ENCODE data around the gene VAMP2.

VAMP2 gene, protein sequence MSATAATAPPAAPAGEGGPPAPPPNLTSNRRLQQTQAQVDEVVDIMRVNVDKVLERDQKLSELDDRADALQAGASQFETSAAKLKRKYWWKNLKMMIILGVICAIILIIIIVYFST

GRCh38 chr17:8162233-8162996, at the start of gene VAMP2:
VAMP2 (minus strand) TSS chr17:8162948; CDS start chr17:8162879, 69 bp downstream.
- peak; percentile 79 for DNase-seq

GRCh38 chr17:8210761-8211458, 48.2 kb upstream of the VAMP2 start:
- no peak for DNase-seq

DNA sequence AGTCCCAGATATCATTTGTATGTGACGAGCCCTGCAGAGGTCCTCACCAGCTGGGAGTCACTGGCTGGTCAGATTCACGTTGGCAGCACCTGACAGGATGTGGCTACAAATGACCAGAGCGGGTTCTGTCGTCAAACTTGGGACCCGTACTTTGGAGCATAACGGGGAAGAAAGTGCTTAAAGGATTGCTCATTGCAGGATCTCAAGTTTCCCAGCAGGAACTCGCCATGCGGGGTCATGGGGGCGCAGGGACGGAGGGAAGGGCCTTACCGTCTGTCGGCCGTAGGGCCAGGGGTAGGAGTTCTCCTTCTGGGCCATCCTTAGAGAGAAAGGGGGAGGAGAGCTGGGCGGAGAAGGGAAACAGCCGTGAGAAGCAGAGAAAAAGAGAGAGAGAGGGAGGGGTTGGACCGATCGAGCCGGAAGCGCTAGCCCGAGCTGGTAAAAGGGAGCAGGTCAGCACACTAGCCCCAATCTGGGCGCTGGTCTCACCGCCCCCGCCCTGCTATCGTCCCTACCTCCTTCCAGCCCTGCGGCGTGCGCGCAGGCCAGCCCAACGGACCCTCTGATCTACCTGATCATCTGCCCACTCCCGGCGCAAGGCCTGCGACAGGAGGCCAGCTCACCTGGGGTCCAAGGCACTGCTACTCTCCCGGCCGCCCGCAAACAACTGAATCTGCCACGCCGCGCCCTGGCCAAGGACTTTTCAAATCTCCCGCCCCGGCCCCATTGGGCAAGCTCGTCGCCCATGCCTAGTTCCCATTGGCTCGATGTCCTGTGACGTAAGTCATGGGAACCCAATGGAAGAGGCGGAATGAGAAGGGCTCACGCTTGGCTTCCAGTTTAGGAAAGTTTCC, 47.4 kb upstream of the VAMP2 start, which contains the start of gene AURKB:
TSS of gene AURKB (minus strand) at position 669 of the 854 bp plus-strand sequence. CDS start at position 318, 351 bp downstream.
- DNase-seq = peak; percentile 83

DNA sequence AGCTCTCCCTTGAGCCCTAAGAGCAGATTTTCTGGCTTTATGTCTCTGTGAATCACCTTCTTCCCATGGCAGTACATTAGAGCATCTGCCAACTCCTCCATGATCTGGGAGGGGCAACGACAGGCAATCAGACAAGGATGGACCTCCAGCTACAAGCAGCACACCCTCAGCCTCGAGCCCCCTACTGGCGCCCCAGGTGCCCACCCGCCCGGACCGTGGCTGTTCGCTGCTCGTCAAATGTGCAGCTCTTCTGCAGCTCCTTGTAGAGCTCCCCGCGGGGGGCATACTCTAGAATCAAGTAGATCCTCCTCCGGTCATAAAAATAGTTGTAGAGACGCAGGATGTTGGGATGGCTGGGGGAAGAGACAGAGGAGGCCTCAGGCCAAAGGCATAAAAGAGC, 43.8 kb upstream of the VAMP2 start:
- DNase-seq = no peak

GRCh38 chr17:8204761-8205555, 42.2 kb upstream of the VAMP2 start:
- no peak for DNase-seq

DNA sequence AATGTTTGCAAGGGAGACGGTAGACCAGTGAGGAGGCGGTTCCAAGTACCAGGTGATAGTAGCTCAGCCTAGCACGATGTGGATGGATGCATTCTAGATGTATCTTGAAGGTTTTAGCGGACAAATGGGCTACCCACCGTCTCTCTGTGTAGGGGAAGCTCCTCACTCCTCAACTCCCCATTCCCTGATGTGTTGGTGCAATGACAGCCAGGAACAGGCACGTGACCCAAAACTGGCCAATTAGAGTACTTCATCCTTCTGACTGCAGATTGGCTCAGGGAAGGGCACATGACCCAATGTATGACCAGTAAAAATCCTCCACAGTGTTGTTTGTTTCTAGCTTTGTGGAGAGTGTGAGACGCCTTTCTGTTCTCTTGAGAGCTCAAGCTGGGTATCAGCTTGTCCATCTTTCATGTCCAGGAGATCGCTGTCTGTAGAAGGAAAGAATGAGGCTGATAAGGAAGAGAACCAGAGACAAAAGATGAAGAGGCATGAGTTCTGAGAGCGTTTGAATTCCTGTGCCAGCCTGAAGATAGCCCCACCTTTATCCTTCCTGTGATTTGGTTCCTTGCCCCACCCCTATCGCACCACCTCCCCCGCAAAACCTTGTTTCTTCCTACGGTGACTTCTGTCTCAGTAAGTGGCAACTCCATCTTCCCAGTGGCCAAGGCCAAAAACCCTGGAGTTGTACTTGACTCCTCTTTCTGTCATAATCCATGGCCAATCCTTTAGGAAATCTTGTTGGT, 29.5 kb upstream of the VAMP2 start:
- no peak for DNase-seq

GRCh38 chr17:8190506-8190905, 27.8 kb upstream of the VAMP2 start:
- no peak for DNase-seq

- peak; percentile 91 for DNase-seq
Observed at GRCh38 chr17:8189711-8190477, 27.1 kb upstream of the VAMP2 start, which contains the start of gene BORCS6. BORCS6 (minus strand) TSS chr17:8190180; CDS start chr17:8190140, 40 bp downstream.

DNA sequence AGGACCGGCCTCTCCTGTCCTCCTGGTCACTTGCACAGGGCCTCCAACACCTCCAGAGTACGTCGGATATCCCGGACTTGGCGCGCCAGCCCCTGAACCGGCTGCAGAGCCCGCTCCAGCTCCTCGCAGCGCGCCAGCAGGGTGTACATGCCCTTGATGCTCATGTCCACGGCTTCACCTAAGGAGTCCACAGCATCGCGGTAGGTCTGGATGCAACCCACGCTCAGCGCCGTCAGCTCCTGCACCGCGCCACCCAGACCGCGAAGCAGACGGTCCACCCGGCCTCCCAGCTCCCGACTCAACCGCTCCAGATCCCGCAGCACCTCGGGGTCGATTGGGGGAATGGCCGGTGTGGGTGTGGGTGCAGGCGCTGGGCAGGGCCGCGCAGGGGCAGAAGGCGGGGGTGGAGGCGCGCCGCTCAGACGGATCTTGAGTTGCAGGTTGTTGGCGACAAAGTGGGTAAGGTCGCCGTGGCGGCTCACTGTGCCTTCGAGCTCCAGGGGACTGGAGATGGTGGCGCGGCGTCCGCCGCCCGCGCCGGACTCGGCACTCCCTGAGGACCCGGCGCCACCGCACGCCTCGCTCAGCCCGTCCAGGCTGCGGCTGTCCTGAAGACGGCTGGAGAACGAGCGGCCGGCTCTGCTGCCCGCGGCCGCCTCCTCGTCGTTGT, 26.4 kb upstream of the VAMP2 start:
- DNase-seq = no peak

GRCh38 chr17:8188263-8188839, 25.6 kb upstream of the VAMP2 start:
- DNase-seq = no peak

GRCh38 chr17:8187517-8188262, 24.9 kb upstream of the VAMP2 start:
- peak; percentile 89 for DNase-seq

DNA sequence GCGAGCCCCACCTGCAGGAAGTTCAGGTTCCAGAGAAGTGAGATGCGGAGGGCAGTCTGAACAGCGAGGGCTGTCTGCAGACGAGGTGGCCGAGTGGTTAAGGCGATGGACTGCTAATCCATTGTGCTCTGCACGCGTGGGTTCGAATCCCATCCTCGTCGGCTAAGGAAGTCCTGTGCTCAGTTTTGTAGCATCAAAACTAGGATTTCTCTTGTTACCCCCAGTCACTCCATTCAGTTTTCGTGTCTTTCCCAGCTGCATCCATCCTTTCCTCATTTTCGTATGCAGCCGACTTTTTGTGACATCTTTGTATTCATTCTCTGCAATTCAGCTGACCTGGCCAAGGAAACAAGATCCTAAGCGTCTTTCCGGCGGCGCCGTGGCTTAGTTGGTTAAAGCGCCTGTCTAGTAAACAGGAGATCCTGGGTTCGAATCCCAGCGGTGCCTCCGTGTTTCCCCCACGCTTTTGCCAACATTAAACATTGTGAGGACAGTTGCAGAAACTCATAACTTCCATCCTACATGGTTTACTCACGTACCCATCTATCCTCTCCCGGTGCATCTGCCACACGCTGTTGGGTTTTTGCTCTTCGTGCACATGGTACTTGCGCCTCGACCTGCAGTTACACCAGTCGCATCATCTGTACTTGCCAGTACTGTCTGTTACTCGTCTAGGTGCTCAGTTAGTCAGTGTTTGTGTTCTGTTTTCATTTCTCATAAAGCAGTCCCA, 24.2 kb upstream of the VAMP2 start:
- DNase-seq = peak; percentile 88

DNA sequence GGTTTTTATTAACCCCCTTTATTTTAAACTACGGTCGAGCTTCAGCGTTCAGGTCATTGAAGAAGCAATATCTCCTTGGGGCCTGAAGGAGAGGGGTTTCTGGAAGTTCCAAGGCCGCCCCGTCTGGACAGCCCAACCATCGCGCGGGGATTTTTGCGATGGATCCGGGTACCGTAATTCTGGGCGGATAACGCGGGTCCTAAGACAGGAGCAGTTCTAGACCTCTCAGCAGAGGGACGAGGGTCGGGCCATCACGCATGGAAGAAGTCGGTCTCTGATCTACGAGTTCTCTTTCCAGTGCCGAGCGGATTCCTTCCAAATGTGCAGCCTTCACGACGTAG, 23.7 kb upstream of the VAMP2 start:
- no peak for DNase-seq

DNA sequence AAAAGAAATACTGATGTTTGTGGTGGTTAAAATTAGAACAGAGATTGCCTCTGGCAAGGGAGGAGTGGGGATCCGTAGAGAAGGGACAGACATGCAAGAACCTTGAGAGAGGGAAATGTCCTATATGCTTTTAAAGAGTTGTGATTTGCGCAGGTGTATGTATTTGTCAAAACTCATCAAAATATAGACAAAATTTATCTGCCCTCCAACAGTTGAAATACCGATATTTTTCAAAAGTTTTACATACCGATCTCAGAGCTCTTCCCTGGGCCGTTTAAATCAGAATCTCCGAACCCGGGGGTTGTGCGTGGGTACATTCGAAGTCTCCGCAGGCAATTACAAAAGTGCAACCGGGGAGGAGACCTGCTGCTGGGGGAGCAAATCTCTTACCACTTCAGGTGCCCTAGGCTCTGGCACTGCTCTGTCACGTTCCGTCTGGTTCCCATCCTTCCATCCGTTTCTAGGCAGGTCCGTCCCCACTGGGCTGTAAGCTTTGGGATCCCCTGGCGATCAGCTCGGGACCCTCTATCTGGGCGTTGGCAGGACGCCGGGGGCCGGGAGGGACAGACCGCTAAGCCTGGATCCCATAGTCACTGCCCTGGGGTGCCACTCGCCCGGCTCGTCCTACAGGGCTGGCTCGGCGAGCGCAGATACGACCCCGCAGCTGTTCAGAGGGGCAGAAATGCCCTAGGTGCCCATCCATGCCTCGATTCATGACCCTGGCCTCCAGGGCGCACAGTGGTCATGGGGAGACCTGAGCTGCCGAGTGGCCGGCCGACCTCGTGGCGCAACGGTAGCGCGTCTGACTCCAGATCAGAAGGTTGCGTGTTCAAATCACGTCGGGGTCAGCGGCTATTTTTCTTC, 23.1 kb upstream of the VAMP2 start:
- DNase-seq = peak; percentile 90

DNA sequence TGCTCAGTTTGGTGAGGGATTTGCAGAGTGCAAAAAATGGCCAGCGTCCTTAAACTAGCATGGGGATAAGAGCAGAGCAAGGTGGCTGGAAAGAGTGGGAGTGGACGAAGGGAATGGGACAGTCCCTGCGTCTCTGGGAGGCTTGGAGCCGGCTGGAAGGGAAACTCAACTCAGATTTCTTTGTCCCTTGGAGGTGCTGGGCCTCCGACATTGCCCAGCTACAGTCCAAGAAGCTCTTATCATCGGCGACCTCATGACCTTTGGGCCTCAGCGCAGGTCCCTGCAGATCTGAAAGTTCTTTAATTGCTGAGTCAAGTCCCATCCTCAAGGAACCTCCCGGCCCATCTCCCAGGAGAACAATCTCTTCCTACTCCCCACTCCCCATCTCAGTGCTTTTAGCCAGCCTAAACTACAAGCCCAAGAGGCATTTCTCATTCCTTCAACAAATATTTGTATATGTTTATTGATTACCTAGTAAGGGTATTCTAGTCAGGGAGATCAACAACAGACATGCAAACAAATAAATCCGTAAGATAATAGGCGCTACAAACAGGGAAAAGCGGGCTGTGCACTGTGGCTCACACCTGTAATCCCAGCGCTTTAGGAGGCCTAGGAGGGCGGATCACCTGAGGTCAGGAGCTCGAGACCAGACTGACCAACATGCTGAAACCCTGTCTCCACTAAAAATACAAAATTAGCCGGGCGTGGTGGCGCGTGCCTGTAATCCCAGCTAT, 14.4 kb upstream of the VAMP2 start:
- DNase-seq = no peak

- peak; percentile 80 for DNase-seq
Observed at GRCh38 chr17:8176197-8176940, 13.6 kb upstream of the VAMP2 start, which contains the start of gene TMEM107. TMEM107 (minus strand) TSS chr17:8176380; CDS start chr17:8176286, 94 bp downstream.
